Medulla oblongata (tissue), 1 donor: ENCODE results near the gene PJA2.
"Not testable (repeated sequence)": the region's sequence is repeated elsewhere in the genome, so short reads cannot be mapped to it uniquely, and the experiment has no call there.

Source experiments
- DNase-seq: peaks from one replicate; pipeline ENCODE4 v3.0.0-alpha.2; 2015; ENCODE audit errors: extremely low spot score

Gene PJA2, protein sequence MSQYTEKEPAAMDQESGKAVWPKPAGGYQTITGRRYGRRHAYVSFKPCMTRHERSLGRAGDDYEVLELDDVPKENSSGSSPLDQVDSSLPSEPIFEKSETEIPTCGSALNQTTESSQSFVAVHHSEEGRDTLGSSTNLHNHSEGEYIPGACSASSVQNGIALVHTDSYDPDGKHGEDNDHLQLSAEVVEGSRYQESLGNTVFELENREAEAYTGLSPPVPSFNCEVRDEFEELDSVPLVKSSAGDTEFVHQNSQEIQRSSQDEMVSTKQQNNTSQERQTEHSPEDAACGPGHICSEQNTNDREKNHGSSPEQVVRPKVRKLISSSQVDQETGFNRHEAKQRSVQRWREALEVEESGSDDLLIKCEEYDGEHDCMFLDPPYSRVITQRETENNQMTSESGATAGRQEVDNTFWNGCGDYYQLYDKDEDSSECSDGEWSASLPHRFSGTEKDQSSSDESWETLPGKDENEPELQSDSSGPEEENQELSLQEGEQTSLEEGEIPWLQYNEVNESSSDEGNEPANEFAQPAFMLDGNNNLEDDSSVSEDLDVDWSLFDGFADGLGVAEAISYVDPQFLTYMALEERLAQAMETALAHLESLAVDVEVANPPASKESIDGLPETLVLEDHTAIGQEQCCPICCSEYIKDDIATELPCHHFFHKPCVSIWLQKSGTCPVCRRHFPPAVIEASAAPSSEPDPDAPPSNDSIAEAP

DNA sequence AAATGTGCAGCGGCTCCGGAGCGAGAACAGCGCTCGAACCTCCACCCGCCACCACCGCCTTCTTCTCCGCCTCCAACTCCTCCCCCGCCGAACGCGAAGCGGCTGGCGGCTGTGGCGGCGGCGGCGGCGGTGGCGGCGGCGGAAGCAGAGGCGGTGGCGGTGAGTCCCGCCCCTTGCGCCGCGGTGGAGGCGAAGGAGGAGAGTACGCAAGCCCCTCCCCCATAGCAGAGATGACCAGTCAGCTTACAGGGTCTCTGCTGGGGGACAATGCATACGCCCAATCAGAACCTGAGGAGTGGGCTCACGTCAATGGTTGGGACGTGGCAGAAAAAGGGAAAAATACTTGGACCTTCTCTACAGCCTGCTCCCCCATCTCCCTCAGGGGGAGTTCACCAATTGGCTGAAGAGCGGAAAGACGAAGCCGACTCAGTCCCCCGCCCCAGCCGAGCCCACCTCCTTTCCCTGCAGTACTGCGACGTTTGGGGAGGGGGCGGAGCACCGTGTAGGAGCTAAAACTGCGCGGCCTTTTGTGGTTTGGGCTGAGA is at the start of gene PJA2:
Gene PJA2 (minus strand): TSS at position 131 of the 545 bp plus-strand sequence. CDS start 26,541 bp downstream, outside the sequence.
- peak; percentile 100 for DNase-seq

DNA sequence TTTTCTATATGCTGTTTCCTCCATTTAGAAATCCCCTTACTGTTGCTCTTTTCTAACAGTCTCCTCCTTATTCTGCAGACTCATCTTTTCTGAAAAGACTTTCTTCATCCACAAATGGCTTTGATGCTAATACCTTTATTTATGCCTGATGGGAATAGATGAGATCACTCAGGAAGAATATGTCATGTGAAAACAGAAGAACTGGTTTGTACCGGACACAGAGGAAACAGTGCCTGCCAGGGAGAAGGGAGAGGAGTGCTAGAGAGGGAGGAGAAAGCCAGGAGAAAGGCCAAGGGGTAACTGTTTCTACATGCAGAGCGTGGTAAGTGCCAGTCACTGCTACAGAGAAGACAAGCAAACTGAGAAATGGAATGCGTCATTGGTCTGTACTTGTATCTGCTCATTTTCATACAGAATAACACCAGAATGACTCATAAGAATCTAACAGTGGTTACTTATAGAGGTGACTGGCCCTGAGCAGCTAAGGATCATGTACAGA is 45.9 kb upstream of the PJA2 start:
- DNase-seq: peak; percentile 74

DNA sequence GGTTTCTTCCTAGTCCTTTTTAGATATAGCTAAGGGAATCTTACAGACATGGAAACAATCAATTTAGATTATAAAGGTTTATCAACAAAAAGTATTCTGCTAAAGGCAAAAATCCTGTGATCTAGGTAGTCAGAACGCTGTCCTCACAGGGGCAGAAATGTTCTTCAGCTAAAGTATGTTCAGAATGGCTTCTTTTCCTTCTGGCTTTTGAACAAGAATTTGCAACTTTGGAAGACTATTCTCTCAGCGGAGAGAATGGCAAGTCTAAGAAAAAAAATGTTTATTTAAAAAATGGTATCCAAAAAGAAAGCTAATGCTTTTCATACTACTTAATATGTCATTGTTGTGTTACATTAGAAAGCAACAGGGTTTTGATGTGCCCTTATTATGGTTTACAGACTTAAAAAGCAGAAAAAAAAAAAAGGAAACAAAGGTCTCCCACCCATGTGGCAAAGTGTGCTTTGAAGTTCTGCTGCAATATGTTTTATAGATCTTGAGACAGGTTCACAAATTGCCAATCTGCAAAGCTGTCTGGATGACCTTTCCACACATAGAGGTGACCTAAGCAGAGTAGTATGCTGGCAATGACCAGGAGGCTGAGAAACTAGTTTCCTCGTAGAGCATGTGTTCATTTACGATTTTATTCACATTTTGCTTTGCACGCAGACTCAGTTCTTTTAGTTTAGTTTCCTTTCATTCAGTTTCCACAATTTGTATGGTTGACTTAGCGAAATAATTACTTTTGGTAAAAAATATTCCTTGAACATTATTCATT is 45.1 kb upstream of the PJA2 start:
- DNase-seq: no peak

- no peak for DNase-seq
These were observed 43.5 kb upstream of the PJA2 start for GRCh38 chr5:109453251-109453650.

- no peak for DNase-seq
These were observed 42.9 kb upstream of the PJA2 start for GRCh38 chr5:109452661-109453060.

DNA sequence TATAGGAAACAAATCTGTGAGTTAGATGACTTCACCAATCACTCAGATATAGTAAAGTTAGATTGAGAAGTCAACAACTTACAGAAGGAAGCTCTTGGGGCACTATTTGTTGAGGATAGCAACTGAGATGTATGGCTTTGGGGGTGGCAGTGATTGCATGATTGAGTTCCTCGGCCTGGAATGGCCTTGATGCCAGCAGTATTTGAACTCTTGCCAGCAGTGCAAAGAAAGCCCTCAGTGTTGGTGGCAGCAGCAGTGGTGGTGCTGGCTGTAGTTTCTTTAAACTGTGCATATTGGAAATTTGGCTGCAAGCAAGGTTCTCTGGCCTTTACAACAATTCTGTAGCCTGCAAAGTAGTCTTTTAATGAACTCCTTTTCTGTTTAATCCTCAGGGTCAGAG is 41.4 kb upstream of the PJA2 start:
- DNase-seq: peak; percentile 90

DNA sequence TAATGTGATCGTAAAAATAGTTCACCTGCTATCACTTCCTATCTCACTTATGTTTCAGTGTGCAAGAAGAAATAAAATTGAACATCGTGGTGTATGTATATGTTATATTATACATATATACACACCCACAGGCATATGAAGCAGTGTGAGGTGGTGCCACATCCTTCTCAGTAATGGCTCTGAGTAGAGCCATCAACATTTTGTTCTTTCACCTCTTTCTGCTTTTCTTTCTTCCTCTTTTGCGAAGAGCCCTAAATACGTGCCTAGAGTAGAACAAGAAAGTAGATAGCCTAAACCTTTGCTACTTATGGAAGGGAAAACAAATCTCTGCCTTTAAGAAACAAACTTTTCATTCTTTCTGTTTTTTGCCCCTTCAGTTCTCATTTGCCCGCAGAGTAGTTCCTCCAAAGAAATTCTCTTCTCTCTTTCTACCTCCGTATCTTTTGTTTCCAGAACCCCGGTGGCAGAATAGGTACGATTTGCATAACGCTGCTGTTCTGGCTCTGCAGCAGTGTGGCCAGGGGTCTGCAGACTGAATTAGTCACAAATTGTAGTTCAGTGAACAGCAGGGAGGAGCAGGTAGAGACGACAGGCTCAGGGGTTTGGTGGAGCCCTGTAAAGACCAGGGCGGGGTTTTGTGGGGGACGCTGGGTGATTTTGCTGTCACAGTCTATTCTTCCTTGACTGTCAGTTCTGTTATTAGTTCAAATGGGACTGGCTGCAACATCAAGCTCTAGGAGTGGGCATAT is 40.5 kb upstream of the PJA2 start:
- DNase-seq: no peak

GRCh38 chr5:109448838-109449237 is 39.1 kb upstream of the PJA2 start:
- no peak for DNase-seq

DNA sequence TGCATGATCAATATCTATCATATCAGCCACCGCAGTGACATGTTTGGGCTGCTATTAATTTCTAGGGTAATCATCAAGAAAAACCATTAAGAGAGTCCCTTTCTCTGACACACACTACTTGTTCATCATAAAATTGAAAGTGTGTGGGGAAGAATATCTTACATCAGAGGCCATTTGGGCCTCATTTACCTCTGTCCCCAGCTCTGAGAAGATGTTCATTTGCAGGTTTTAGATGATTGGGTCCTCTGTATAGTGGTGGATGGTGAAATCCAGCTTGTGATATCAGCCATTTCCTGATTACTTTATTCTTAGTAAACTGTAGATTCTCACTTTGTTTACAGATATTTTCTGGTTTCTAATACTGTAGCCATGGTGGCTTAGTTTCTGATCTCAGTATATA is 29.8 kb upstream of the PJA2 start:
- DNase-seq: no peak

GRCh38 chr5:109426075-109426474 is 16.3 kb upstream of the PJA2 start:
- no peak for DNase-seq

GRCh38 chr5:109425521-109425920 is 15.7 kb upstream of the PJA2 start:
- DNase-seq: not testable (repeated sequence)

DNA sequence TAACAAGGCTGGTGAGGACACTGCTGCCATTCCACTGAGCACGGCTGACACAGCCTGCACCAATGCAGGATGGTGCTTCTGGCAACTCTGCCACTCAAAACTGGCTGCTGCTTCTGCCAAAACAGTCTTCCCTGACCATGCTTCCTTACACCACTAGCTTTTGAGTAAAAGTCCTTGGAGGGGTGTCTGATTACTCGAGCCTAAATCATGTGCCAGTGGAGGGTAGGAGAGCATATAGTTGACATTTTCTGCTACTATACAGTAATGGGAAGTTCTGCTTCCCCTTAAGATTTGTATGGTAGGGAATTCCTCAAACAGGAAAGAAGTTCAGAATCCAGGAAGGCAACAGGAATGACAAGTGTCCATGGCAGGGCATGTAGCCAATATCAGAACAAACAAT is 12.2 kb upstream of the PJA2 start:
- DNase-seq: no peak

DNA sequence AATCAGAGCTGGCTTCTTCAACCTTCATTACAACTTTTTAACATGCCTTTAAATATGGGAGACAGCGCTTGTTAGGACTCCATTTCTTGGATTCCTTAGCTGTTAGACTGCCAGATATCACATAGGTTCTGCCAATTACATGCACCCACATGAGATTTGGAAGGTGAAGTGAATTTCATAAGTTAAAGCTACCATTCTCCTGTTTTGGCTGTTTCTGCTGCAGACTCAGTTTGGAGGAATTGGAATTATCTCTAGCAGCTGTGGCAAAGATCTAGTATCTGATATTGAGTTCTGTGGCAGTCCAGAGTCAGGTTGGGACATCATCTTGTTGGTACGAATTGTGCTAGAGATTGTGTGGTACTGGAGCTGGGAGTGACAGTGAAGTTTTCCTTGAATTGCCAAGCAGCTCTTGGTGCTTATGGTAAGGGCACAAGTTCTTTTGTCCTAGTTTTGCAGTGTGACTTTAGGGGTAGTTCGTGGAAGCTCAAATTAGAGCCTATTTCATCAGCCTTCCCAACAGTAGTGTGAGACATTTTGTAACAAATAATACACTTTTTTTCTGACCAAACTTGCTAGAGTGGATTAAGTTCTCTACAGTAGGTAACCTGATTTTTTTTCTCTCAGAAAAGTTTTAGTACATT is 9.1 kb upstream of the PJA2 start:
- DNase-seq: no peak

- no peak for DNase-seq
These were observed 7.1 kb upstream of the PJA2 start for GRCh38 chr5:109416882-109417281.

DNA sequence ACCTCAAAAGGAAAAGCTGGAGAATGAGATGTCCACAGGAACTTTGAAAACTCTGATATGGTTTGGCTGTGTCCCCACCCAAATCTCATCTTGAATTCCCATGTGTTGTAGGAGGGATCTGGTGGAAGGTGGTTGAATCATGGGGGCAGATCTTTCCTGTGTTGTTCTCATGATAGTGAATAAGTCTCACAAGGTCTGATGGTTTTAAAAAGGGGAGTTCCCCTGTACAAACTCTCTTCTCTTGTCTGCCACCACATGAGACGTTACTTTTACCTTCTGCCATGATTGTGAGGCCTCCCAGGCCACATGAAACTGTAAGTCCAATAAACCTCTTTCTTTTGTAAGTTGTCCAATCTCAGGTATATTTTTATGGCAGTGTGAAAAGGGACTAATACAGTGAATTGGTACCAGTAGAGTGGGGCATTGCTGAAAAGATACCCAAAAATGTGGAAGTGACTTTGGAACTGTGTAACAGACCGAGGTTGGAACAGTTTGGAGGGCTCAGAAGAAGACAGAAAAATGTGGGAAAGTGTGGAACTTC is 4.2 kb upstream of the PJA2 start:
- DNase-seq: not testable (repeated sequence)

DNA sequence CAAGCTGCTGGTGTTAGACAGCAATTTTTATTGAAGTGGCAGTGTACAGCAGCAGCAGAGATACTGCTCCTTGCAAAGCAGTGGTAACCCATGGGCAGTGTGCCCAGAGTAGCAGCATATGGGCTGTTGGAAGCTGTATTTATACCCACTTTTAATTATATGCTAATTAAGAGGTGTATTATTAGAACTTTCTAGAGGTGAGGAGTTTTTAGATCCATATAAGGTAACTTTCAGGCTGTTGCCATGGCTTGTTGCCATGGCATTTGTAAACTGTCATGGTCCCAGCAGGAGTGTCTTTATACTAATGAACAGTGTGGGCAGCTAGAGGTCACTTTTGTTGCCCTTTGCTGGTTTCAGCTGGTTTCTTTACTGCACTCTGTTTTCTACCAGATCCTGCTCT is 3.7 kb upstream of the PJA2 start:
- DNase-seq: peak; percentile 38

GRCh38 chr5:109412981-109413402 is 3.2 kb upstream of the PJA2 start:
- peak; percentile 64 for DNase-seq

GRCh38 chr5:109411627-109412026 is 1.9 kb upstream of the PJA2 start:
- DNase-seq: peak; percentile 14

GRCh38 chr5:109411149-109411514 is 1.4 kb upstream of the PJA2 start:
- DNase-seq: peak; percentile 16

DNA sequence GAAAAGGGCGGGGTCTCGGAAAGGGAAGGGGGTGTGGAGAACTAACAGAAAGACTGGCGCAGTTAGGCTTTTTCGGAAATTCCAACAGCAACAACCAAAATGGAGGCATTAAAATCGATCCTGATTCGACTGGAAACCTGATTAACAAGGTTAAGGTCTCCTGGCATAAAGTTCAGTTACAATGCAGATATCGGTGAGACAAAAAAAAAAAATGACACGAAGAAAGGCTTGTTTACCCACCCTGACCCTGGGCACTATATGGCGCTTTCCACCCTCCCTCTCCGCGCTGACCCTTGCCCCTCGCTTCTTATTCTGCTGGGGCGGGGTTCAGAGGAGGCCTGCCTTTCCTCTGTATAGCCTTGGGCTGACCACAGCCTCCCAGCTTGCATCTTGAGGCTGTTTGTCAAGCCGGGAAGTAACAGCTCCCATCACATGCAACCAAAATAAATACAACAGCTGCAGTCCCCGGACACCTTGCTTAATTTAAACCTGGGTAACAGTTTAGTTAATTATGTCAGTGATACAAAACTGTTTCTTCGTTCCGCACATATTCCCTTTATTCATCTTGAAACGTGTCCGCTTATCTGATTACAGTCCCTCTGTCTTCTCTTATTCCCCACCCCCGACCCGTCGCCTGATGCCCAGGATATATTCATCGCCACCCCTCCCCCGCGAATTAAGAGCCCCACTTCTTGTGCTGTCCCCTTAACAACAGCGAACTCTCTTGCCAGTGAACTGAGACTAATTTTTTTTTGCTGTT is 795 bp upstream of the PJA2 start:
- peak; percentile 86 for DNase-seq
